GM12864 (cell line): ENCODE data around the gene RNF182.
"Not testable (repeated sequence)": the region's sequence is repeated elsewhere in the genome, so short reads cannot be mapped to it uniquely, and the experiment has no call there.

Source experiments
- DNase-seq: peaks from one replicate; pipeline ENCODE4 v3.0.0-alpha.2; 2011; ENCODE audit warnings: low read depth
- H3K4me3 ChIP-seq: 2 replicates; pipeline ENCODE4 v1.5.1; 2011; ENCODE audit warnings: mild to moderate bottlenecking, low read depth, low read length, control low read depth
- TF ChIP-seq, protein P1 (sequence below): IDR thresholded peaks from 2 replicates; pipeline ENCODE4 v1.5.1; 2011; ENCODE audit warnings: low read depth, mild to moderate bottlenecking, moderate library complexity, low read length, control low read depth, inconsistent platforms; ENCODE audit errors: missing control alignments

Gene RNF182

DNA sequence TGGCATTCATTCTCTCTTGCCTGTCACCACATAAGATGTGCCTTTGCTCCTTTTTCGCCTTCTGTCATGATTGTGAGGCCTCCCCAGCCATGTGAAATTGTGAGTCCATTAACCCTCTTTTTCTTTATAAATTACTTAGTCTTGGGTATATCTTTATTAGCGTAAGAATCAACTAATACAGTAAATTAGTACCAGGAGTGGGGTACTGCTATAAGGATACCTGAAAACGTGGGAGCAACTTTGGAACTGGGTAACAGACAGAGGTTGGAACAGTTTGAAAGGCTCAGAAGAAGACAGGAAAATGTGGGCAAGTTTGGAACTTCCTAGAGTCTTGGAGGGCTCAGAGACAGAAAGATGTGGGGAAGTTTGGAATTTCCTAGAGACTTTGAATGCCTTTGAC, 46.6 kb downstream of the RNF182 start:
- DNase-seq: no peak
- H3K4me3 ChIP-seq: no peak overlapping the region
- TF ChIP-seq, protein P1, sequence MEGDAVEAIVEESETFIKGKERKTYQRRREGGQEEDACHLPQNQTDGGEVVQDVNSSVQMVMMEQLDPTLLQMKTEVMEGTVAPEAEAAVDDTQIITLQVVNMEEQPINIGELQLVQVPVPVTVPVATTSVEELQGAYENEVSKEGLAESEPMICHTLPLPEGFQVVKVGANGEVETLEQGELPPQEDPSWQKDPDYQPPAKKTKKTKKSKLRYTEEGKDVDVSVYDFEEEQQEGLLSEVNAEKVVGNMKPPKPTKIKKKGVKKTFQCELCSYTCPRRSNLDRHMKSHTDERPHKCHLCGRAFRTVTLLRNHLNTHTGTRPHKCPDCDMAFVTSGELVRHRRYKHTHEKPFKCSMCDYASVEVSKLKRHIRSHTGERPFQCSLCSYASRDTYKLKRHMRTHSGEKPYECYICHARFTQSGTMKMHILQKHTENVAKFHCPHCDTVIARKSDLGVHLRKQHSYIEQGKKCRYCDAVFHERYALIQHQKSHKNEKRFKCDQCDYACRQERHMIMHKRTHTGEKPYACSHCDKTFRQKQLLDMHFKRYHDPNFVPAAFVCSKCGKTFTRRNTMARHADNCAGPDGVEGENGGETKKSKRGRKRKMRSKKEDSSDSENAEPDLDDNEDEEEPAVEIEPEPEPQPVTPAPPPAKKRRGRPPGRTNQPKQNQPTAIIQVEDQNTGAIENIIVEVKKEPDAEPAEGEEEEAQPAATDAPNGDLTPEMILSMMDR: no peak

DNA sequence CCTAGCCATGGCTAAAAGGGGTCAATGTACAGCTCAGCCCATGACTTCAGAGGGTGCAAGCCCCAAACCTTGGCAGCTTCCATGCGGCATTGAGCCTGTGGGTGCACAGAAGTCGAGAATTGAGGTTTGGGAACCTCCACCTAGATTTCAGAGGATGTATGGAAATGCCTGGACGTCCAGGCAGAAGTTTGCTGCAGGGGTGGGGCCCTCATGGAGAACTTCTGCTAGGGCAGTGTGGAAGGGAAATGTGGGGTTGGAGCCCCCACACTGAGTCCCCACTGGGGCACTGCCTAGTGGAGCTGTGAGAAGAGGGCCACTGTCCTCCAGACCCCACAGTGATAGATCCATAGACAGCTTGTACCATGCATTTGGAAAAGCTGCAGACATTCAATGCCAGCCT, 47.9 kb downstream of the RNF182 start:
- H3K4me3 ChIP-seq, DNase-seq: not testable (repeated sequence)

DNA sequence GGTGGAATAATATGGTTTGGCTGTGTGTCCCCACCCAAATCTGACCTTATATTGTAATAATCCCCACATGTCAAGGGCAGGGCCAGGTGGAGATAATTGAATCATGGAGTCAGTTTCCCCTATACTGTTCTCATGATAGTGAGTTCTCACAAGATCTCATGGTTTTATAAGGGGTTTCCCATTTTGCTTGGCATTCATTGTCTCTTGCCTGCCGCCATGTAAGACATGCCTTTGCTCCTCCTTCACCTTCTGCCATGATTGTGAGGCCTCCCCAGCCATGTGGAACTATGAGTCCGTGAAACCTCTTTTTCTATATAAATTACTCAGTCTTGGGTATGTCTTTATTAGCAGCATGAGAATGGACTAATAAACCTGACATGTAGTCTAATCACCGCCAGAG, 48.7 kb downstream of the RNF182 start:
- not testable (repeated sequence) for H3K4me3 ChIP-seq, DNase-seq

DNA sequence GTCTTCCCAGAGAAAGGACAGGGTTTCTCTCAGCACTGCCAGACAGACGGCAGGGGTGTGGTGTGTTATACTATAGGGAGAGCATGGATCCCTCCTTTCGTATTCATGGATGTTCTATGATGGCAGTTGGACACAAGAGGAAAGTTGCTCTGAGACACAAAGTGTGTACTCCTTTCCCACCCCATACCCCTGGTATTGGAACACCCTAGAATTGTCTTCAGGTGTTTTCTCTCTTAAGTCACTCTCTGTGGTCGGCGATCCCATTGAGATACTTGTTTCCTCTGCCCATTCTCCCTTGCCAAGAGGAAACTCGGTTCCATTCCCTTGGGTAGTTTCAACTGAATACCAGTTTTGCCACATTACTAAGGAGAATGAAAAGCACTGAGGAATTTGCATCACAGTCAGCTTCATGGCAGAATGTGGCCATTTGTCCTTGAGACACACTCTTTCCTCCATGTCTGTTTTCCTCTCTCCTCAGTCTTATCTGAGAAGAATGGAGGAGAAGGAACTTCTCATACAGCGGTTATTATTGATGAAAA, 53.4 kb downstream of the RNF182 start:
- no peak overlapping the region for H3K4me3 ChIP-seq
- TF ChIP-seq, protein P1: no peak
- DNase-seq: no peak

DNA sequence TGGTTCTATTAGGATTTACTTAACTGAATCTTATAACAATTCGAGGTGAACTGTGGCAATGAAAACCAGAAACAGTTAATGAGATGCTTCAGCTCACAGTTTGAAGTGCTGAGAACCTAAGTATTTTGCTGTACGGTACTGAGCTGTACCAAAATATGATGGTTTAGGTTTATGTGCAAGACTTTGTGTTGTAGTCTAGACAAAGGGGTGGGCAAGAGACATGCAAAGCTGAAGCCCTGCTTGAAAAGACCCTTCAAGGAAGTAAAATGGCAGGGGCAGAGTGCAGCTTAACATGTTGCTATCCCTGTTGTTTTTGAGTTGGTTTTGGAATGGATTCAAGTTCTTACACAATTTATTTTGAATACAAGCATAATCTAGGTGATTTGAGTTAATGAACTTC, 54.0 kb downstream of the RNF182 start:
- TF ChIP-seq, protein P1: no peak
- no peak for DNase-seq

DNA sequence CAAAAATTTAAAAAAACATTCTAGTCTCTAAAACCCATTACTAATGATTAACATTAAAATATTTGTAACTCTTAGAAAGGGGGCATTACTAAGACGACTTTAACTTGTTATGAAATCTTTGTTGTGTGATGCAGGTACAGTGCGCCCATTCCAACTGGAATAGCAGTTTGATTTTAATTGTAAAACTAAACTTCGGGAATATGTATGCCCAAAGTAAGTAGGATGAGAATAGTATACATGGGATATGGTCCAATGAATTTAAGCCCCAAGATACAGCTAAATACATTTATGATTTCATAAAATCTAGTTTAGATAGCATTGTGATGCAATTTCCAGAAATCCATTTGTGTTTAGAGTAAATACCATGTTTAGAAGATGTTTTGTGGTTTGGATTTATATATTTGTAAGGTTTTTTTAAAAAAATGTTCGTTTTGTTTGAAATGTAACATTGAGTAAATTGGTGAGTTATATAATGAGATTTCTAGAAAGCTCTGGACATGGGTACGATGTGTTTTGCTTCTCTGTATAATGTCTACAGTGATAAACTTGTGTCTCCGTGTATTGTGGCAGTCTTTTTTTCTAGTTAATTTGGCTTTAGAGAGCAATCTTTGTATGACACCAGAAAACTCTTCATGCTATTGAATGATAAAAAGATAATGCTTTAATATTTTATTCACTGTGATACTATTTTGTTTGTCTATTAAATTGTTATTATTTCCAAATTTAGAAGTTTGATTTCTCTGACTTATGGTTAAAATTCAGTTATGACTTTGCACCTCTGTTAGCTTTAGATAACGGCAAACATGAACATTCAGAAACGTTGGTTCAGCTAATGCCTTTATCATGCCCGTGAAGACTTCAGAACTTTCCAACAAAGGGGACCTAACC, 54.8 kb downstream of the RNF182 start:
- DNase-seq: no peak
- H3K4me3 ChIP-seq: no peak overlapping the region
- TF ChIP-seq, protein P1: no peak

More for the DNA sequence above, 54.0 kb downstream of the RNF182 start:
- H3K4me3 ChIP-seq: no peak overlapping the region

DNA sequence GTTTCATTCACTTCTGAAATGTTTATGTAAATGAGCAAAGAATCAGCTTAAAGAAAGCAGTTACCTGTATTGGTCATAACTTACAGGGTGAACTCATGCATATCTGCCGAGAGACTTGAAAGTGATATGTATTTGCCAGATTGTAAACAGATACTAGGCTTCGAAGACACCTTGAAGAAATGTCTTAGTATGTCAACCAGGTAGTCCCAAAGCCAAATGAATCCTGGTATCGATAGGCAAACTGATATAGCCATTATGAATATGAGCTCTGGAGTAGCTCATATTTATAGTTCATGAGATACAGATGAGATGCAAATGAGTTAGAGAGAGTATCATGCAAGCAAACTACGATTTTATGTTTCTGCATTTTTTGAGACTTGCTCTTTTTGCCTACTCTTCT, 55.8 kb downstream of the RNF182 start:
- TF ChIP-seq, protein P1: no peak
- no peak for DNase-seq
- no peak overlapping the region for H3K4me3 ChIP-seq
